ENCODE results near the gene CHPF.
A peak's percentile ranks its signal among the peaks of the same experiment; 100 is the strongest.

The CHPF gene

DNA sequence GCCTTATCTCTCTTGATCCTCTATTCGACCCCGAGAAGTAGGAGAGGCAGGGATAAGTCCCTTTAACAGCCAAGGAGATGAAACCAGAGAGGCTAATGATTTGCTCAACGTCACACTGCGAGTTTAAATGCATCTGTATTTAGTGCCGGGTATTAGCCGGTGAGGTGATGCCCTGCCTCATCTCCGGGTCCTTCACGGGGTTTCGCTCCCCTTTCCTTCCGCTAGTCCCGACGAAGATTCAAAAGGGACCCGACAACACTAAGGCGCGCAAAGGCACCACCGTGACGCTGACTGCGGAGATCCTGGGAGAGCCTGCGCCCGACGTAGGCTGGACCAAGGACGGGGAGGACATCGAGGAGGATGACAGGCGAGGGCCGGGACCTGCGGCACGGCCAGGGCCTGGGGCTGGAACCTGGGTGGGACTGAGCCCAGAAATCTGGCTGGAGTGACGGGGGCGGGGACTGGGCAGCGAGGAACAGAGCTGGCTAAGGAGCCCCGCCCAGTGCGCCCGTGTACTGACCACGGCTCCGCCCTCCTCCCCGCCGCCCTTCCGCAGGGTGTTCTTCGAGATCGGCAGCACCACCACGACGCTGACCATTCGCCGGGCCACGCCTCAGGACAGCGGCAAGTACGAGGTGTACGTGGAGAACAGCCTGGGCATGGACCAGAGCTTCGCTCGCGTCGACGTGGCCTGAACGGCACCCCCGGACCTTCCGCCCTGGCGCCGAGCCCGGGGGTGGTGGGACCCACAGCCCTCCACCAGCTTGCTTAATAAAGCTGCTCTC is 45.9 kb downstream of the CHPF start:
- in situ Hi-C loops (cut with HindIII; ENCODE audit: low pct_unique_long_range_greater_than_20kb, low sequenced_read_pairs), result no loop called here

DNA sequence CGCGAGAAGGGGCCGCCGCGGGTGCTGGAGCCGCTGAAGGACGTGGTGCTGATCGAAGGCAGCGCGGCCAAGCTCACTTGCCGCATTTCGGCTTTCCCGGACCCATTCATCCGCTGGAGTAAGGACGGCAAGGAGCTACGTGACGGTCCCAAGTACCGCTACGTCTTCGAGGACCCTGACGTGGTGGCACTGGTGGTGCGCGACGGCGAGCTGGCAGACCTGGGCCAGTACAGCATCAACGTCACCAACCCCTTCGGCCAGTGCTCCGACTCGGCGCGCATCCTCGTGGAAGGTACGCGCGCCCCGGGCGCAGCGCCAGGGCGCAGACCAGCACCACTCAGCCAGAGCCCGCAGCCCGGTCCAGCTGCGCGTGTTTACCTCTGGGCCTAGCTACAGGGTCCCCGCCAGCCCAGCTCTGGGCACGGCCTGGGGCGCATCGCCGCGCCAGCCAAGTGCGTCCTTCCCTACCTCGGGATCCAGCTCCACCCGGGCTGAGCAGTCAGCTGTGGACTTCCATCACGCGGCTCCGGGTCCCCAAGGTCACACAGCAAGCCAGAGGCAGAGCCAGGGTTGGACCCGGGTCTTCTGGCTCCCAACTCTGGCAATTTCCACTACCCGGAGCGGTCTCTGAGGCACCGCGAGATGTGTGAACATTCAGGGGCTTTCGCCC is 46.6 kb downstream of the CHPF start:
- no peak for TF ChIP-seq JUND (IDR thresholded peaks at IDR 0.05; ENCODE audit: low read depth)
- in situ Hi-C loops (cut with HindIII; ENCODE audit: low pct_unique_long_range_greater_than_20kb, low sequenced_read_pairs), result no loop called here
- DNase-seq (ENCODE audit: low read depth in 1 of 2, low spot score in 1 of 2), result no peak

More for the DNA sequence above, 45.9 kb downstream of the CHPF start:
- no peak for TF ChIP-seq JUND (IDR thresholded peaks at IDR 0.05; ENCODE audit: low read depth)
- DNase-seq (ENCODE audit: low read depth in 1 of 2, low spot score in 1 of 2), result peak; percentile 74 to 90

DNA sequence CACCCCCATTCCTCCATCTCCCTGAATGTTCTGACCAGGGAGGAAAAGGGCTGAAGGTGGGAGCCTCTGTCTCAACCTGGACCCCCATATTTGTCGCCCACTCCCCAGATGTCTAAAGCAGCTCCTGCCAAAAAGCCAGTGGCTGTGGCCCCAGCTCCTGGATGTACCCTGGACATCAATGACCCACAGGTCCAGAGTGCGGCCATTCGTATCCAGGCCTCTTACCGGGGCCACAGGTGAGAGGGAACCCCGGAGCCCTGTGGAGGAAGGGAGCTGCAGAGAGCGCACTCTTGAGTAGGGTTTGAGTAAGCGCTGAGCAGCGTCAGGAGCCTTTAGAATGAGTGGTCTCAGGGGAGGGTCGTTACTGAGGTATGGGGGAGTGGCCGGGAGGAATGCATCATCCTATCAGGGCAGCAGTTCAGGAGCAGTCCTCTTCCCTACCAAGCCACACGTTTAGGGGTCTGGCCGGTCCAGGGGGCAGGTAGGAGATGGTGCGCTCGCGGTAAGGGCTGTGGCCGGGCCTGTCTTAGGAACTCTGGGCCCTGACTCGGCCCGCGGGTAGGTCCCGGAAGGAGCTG is 47.3 kb downstream of the CHPF start:
- DNase-seq (ENCODE audit: low read depth in 1 of 2, low spot score in 1 of 2), result no peak
- no peak for TF ChIP-seq JUND (IDR thresholded peaks at IDR 0.05; ENCODE audit: low read depth)
- in situ Hi-C loops (cut with HindIII; ENCODE audit: low pct_unique_long_range_greater_than_20kb, low sequenced_read_pairs), result no loop called here

DNA sequence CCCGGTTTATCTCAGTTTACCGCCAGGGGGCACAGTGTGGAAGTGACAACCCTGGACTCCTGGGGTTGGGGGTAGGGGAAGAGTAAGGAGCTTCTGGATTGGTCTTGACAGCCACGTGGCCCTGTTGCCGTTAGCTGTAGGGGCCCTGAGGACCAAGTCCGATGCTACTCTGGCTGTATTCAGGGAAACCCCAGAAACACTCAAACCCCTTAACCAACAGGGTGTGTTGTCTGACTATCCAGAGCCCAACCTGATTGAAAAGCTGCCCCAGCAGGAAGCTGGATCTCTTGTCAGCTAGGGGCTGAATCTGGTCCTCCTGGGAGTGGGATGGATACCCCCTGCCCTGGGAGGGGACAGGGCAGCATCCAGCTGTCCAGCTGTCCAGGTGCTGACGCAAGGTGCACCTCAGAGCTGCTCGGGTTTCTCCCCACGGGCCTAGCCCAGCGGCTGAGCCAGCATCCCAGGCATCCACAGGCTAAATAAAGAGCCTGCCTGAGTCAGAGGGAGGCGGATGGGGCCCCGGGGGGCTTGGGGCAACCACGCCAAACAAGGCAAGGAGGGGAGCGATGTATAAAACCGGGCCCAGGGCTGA is 48.0 kb downstream of the CHPF start:
- peak; percentile 72 to 79 for DNase-seq (ENCODE audit: low read depth in 1 of 2, low spot score in 1 of 2)
- in situ Hi-C loops (cut with HindIII; ENCODE audit: low pct_unique_long_range_greater_than_20kb, low sequenced_read_pairs), result no loop called here
- no peak for TF ChIP-seq JUND (IDR thresholded peaks at IDR 0.05; ENCODE audit: low read depth)

DNA sequence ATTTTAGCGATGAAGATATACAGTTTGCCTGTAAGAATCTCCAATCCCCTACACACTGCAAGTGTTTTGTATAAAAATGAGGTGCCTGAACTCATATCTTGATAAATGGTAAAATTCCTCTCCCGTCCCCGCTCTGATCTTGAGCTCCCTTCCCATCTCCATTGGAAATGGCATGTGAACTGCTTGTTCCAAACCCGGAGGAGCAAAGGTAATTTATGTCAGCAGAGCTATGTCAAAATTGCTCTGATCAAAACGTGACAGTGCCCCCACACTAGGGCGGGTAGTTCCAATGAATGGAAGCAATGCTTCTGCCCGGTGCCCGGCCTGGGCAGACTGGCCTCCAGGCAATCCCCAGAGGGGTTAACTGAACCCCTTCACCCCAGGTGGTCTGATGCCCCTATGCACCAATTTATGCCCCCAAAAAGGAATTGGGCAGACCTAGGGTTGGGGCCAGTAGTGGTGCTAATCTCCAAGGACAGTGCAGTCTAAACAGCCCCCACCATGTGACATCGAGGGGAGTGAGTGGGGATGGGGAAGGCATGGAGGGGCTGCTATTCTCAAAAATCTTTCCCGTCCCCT is 48.6 kb downstream of the CHPF start:
- DNase-seq (ENCODE audit: low read depth in 1 of 2, low spot score in 1 of 2), result no peak
- no peak for TF ChIP-seq JUND (IDR thresholded peaks at IDR 0.05; ENCODE audit: low read depth)
- in situ Hi-C loops (cut with HindIII; ENCODE audit: low pct_unique_long_range_greater_than_20kb, low sequenced_read_pairs), result no loop called here

DNA sequence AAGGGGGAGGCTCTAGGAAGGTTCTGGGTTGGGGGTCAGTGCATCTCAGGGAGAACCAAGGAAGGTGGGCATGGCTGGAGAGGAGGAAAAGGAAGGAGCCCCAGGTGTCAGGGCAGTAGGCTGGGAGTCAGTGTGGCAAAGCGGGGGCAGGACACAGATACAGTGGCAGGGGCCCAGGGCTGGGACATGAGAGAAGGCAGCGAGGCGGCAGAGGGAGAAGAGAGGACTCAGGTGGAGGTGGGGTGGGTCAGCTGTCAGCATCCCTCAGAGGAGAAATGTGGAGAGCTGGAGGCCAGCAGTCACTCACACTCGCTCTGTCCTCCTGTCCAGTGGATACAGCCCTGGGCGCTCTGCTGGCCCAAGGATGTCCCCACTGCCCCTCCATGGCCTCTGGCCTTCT is 50.5 kb downstream of the CHPF start:
- in situ Hi-C loops (cut with HindIII; ENCODE audit: low pct_unique_long_range_greater_than_20kb, low sequenced_read_pairs), result no loop called here
- no peak for TF ChIP-seq JUND (IDR thresholded peaks at IDR 0.05; ENCODE audit: low read depth)
- no peak for DNase-seq (ENCODE audit: low read depth in 1 of 2, low spot score in 1 of 2)

DNA sequence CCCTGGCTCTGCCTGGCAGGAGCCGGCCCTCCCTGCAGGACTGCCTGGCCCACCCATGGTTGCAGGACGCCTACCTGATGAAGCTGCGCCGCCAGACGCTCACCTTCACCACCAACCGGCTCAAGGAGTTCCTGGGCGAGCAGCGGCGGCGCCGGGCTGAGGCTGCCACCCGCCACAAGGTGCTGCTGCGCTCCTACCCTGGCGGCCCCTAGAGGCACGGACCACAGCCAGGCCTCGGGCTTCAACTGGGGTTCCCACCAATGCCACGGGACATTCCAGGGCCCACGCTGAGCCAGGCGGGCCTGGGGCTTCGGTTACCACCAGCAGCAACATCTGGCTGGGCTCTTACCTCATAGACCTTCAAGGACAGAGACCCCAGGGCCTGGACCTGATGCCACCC is 51.0 kb downstream of the CHPF start:
- DNase-seq (ENCODE audit: low read depth in 1 of 2, low spot score in 1 of 2), result no peak
- in situ Hi-C loops (cut with HindIII; ENCODE audit: low pct_unique_long_range_greater_than_20kb, low sequenced_read_pairs), result no loop called here
- TF ChIP-seq JUND (IDR thresholded peaks at IDR 0.05; ENCODE audit: low read depth), result no peak

DNA sequence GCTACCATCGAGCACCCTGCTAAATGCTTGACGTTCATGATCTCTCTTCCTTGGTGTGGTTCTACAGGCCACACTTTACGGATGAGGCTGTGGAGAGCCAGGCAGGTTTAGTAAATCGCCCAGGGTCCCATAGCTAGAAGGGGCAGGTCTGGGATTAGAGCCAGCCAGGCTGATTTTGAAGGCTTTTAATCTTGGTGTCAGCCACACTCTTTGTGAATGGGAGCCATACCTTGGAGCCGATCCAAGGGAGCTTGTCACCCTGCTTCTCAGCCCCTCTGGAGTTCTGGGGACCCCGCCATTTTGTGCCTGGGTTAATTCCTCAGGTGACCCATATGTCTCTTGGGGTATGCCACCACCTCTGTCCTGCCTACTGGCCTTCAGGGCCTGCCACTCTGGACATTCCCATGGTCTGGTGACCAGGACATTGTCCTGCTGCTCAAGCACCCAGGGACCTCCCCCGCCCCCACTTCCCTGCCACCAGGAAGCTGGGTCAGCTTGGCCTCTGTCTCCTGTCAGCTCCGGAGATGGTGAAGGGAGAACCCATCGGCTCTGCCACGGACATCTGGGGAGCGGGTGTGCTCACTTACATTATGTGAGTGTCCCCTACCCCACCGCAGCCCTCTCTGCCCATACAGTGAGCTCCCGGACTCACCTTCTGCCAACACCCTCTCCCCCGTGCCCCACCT is 52.2 kb downstream of the CHPF start:
- TF ChIP-seq JUND (IDR thresholded peaks at IDR 0.05; ENCODE audit: low read depth), result no peak
- DNase-seq (ENCODE audit: low read depth in 1 of 2, low spot score in 1 of 2), result no peak
- in situ Hi-C loops (cut with HindIII; ENCODE audit: low pct_unique_long_range_greater_than_20kb, low sequenced_read_pairs), result no loop called here

DNA sequence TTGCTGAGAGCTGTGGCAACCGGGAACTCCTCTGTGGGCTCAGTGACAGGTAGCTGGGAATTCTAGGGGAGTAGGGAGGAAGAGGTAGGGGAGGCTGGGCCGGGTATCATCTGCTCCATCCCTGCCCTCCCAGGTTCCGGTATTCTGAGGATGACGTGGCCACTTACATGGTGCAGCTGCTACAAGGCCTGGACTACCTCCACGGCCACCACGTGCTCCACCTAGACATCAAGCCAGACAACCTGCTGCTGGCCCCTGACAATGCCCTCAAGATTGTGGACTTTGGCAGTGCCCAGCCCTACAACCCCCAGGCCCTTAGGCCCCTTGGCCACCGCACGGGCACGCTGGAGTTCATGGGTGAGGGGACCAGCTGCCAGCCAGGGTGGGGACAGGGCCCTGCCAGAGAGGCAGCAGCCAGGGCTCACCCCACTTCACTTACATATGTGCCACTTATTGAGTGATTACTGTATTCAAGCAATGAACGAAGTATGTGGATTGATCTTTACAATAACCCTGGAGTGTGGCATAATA is 52.9 kb downstream of the CHPF start:
- no peak for TF ChIP-seq JUND (IDR thresholded peaks at IDR 0.05; ENCODE audit: low read depth)
- in situ Hi-C loops (cut with HindIII; ENCODE audit: low pct_unique_long_range_greater_than_20kb, low sequenced_read_pairs), result no loop called here
- no peak for DNase-seq (ENCODE audit: low read depth in 1 of 2, low spot score in 1 of 2)

DNA sequence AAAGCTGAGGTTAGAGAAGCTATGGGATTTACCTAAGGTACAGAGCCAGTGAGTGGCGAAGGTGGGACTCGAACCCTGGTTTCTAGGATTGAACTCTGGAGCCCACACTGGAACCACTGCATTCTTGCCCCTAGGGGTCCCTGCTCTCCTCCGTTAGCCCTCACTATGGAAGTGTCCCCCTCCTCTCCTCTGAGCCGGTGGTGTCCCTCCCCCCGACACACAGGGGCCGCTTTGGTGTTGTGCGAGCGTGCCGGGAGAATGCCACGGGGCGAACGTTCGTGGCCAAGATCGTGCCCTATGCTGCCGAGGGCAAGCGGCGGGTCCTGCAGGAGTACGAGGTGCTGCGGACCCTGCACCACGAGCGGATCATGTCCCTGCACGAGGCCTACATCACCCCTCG is 53.4 kb downstream of the CHPF start:
- TF ChIP-seq JUND (IDR thresholded peaks at IDR 0.05; ENCODE audit: low read depth), result no peak
- no peak for DNase-seq (ENCODE audit: low read depth in 1 of 2, low spot score in 1 of 2)
- in situ Hi-C loops (cut with HindIII; ENCODE audit: low pct_unique_long_range_greater_than_20kb, low sequenced_read_pairs), result no loop called here

DNA sequence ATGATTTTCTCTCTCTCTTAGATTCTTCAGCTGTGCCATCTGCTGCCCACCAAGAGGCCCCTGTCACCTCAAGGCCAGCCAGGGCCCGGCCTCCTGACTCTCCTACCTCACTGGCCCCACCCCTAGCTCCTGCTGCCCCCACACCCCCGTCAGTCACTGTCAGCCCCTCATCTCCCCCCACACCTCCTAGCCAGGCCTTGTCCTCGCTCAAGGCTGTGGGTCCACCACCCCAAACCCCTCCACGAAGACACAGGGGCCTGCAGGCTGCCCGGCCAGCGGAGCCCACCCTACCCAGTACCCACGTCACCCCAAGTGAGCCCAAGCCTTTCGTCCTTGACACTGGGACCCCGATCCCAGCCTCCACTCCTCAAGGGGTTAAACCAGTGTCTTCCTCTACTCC is 54.3 kb downstream of the CHPF start:
- no peak for DNase-seq (ENCODE audit: low read depth in 1 of 2, low spot score in 1 of 2)
- TF ChIP-seq JUND (IDR thresholded peaks at IDR 0.05; ENCODE audit: low read depth), result no peak
- in situ Hi-C loops (cut with HindIII; ENCODE audit: low pct_unique_long_range_greater_than_20kb, low sequenced_read_pairs), result no loop called here
